ENCODE data around the gene IPO9.
"Not testable (repeated sequence)": the region's sequence is repeated elsewhere in the genome, so short reads cannot be mapped to it uniquely, and the experiment has no call there.

The IPO9 gene

DNA sequence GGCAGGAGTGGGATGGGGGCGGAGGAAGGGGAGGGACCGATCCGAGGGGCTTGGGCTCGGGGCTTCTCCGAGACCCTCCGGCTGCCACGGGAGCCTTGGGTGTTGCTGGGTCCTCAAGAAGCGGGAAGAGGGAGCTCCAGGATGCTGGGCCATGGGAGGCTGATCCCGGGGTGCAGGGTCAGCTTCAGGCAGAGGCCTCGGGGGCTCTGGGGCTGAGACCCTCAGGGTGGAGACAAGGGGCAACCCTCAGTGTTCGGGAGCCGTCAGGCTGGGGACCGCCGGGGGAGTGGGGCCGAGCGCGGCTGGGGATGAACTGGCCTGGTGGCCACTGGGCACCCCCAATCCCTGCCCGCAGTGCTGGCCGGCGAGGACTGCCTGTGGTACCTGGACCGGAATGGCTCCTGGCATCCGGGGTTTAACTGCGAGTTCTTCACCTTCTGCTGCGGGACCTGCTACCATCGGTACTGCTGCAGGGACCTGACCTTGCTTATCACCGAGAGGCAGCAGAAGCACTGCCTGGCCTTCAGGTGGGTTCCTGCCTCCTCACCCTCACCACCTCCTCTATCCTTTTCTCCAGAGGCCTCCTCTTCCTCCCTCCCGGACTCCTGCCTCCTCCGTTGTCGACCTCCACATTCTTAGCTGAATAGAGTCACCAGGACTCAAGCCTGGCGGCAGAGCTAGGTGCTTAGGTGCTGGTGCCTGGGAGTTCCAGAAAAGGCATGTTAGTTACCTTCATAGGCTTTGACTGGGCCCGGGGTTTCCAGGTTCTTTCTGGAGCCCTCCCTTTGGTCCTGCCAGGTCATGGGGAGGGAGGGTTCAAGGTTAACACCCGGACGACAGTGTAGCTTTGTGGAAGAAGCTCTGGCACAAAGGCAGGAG is 60.4 kb downstream of the IPO9 start:
- DNase-seq: no peak

- no peak for DNase-seq
Observed at GRCh38 chr1:201890223-201890622, 61.3 kb downstream of the IPO9 start.

- DNase-seq: no peak
Observed at GRCh38 chr1:201890806-201891450, 62.0 kb downstream of the IPO9 start.

DNA sequence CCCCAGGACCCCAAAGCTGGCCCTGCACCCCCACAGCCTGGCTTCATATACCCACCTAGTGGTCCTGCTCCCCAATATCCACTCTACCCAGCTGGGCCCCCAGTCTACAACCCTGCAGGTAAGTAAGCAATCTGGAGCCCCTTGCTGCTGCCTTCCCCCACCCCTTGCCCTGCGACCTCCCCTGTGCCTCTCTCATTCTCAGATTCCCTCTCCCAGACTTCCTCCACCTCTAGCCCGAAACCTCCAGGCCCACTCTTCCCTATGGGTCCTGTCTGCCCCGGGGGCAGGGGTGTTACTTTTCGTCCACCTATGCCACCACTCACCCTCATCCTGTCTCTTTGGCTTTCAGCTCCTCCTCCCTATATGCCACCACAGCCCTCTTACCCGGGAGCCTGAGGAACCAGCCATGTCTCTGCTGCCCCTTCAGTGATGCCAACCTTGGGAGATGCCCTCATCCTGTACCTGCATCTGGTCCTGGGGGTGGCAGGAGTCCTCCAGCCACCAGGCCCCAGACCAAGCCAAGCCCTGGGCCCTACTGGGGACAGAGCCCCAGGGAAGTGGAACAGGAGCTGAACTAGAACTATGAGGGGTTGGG is 62.6 kb downstream of the IPO9 start:
- DNase-seq: no peak

- no peak for DNase-seq
Observed at GRCh38 chr1:201892211-201892610, 63.3 kb downstream of the IPO9 start.

- DNase-seq: no peak
Observed at GRCh38 chr1:201893431-201893830, 64.5 kb downstream of the IPO9 start.

GRCh38 chr1:201894343-201895119 is 65.6 kb downstream of the IPO9 start:
- DNase-seq: no peak

- DNase-seq: no peak
Observed at GRCh38 chr1:201895120-201895665, 66.2 kb downstream of the IPO9 start.

DNA sequence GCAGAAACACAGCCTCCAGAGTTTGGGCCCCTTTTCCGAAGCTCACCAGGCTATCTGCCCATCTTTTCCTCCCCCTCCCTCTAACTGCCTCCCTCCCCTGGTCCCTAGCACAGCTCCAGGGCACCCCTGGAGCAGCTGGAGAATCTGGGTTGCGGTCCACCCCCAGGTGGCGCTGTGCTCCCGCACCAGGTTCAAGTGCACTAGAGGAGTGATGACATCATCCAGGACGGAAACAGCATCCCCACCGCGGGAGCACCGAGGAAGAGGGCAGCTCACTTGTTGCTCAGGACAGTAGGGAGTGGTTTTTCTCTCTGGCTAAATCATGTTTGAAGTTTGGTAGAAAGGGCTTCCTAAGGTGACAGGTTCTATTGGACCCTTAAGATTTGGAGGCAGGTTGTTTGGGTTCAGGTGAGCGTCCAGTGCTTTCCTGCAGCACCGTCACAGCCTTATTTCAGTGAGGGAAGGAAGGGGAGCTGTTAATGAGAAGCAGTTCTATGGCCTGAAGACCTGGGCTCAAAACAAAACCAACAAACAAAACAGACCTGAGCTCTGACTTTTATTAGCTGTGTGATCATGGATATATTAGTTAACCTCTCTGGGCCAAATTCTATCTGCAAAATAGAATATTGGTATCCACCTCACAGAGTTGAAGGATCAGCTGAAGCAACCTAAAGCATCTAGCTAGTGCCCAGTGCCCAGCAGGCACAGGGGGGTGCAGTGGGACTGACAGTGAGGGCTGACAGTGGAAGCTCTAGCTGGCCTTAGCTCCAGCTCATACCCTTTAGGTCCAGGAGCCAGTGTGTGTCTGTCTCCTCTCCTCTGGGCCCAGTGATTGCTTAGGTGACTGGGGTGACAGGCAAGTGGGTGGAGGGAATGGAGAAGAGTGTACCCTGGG is 67.2 kb downstream of the IPO9 start:
- peak; percentile 64 for DNase-seq

GRCh38 chr1:201896951-201897391 is 68.0 kb downstream of the IPO9 start:
- DNase-seq: no peak

GRCh38 chr1:201898240-201898894 is 69.4 kb downstream of the IPO9 start:
- no peak for DNase-seq

GRCh38 chr1:201898992-201899391 is 70.0 kb downstream of the IPO9 start:
- DNase-seq: no peak

GRCh38 chr1:201899683-201900429 is 70.9 kb downstream of the IPO9 start:
- DNase-seq: no peak

DNA sequence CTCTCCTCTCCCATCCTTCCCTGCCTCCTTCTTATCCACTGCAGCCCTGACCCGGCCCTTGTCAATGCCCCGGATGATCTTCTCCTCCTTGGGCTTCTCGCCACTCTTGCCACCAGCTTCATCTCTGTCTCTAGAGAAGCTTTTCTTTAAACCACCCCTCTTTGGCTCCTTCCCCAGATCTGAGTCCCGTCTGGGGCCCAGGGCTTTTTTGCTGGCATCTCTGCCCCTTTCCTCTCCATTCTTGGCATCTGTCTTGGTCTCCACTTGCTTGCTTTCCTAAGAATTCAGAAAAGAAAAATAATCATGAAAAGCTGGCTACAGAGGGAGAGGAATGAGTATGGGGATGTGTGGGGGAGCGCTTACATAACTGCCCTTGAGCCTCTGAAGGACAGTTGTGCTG is 71.5 kb downstream of the IPO9 start:
- DNase-seq: no peak

DNA sequence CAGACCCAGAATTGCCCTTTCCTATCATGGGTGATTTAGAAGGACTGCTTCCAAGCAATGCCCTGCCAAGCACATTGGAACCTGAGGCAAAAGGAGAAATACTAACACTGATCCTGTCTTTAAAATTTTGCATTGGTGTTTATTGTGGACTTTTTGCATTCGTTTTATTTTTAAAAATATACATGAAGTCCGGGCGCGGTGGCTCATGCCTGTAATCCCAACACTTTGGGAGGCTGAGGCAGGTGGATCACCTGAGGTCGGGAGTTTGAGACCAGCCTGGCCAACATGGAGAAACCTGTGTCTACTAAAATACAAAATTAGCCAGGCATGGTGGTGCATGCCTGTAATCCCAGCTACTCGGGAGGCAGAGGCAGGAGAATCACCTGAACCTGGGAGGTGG is 72.1 kb downstream of the IPO9 start:
- DNase-seq: not testable (repeated sequence)

- no peak for DNase-seq
Observed at GRCh38 chr1:201902198-201902597, 73.2 kb downstream of the IPO9 start.

DNA sequence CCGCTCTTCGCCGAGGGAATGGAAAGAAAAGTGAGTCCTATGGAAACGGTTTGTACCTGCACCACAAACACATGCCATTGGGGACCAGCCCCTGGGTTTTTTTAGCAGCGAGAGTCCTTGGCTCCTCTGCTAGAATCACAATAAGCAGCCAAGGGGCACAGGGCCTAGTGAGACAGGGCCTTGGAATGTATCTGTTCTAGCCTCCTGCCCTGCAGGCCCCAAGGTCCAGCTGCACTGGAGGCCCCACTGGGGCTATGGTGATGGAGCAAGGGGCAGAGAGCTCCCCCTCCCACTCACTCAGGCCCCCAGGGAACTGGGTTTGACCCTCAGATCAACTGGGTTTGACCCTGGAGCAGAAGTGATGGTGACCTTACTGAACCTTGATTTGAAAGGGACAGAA is 74.2 kb downstream of the IPO9 start:
- no peak for DNase-seq

- DNase-seq: no peak
Observed at GRCh38 chr1:201904579-201904978, 75.6 kb downstream of the IPO9 start.

GRCh38 chr1:201905234-201905890 is 76.4 kb downstream of the IPO9 start:
- no peak for DNase-seq

GRCh38 chr1:201906336-201906735 is 77.4 kb downstream of the IPO9 start:
- no peak for DNase-seq
